Endothelial cell of hepatic sinusoid (primary cell): ENCODE data around the gene AKR1C2.

Source experiments
- in situ Hi-C: cut with HindIII; loops from 2 replicates; pipeline ENCODE4 v1.10.0; 2017; ENCODE audit warnings: low sequenced_read_pairs

AKR1C2 gene

GRCh38 chr10:4939224-4940072, 64.2 kb downstream of the AKR1C2 start:
- in situ Hi-C loops = no loop called here
